ENCODE measurements around the gene SLC29A2.
A peak's percentile ranks its signal among the peaks of the same experiment; 100 is the strongest.

Gene SLC29A2

DNA sequence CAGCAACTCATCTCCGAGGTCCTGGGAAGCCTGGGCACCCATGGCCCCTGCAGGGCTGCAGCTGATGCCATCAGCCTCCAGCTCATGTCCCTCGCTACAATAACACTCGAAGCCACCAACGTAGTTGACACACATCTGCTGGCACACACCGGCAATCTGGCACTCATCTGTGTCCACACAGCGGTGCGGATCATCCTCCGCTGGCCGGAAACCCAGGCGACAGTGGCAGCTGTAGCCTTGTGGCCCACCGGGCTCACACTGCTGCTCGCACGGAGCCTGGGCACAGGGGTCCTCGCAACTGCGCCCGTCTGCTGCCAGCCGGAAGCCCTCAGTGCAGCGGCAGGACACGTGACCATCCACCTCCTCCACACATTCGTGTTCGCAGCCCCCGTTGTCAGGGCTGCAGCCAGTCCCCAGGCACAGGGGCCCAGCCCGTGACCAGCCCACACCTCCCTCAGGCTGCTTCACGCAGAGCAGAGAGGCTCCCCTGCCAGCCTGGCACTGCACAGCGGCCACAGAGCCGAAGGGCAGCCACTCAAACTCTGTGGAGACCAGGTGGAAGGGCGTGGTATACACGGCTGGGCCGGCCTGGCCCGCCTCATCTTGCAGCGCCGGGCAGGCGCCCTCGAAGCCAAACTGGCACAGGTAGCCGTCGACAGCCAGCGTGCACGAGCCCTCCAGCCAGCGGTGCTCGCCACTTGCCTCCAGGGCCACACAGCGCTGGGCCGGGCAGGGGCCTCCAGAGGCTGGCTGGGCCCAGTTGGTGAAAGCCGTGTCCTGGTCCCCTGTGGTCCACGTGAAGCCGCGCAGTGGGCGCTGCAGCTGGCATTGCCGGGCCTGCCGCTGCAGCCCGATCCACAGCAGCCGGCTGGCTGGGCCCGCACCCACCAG, 55.4 kb downstream of the SLC29A2 start:
- no peak for DNase-seq

DNA sequence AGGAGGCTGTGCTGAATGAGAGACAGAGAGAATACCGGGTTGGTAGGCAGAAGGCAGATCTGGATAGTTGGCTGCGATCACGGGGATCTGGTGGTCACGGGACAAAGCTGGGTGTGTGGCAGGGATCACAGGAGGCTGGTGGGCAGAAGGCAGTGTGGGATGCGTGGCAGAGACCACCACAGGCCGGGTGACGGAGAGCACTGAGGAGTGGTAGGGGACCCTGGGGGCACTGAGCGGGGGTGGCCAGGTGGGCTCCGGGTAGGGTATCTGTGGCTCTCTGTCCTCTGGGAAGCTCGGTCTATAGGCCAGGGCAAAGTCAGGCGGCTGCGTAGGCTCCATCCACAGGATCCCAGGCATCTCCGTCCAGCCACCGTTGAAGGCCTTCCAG, 56.1 kb downstream of the SLC29A2 start:
- no peak for DNase-seq

- DNase-seq, result no peak
These were observed 56.7 kb downstream of the SLC29A2 start for GRCh38 chr11:66314561-66315497.

GRCh38 chr11:66314186-66314501, 57.4 kb downstream of the SLC29A2 start:
- no peak for DNase-seq

DNA sequence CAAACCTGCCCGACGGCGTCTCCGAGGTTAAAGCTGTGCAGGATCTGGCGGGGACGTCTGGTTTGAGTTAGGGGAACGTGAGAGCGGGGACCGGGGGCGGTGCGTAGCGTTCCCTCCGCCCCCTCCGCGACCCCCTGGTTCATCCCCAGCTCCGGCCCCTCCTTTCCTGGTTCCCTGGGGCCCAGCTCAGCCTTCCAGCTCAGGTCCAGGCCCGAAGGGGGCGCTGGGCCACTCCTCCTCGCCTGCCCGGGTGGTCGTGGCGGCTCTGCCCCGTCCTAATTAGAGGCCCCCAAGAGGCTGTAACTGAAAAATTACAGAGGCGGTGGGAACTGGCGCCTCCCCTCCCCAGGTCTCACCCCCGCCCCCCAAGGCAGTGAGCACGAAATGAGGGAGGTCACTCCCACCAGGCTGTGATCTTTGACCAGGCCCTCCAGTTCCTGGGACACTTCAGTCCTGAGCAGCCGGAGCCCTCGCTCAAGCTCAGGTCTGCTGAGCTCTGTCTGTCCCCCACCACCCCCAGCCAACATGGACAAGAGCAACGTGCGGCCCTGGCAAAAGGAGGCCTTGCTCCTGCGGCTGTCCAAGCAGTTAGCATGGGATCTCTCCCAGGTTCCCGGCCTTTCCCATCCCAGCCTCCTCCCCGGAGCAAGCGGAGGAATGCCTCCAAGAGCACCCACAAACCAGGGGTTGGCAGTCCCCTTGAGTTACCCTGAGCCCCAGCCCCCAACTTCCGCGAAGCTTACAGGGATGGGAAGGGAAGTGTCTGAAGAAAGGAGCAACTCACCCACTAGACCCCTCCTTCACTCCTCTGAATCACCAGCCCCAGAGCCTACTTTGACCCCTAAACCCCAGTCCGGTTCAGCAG, 58.0 kb downstream of the SLC29A2 start:
- no peak for DNase-seq

GRCh38 chr11:66312549-66313320, 58.8 kb downstream of the SLC29A2 start:
- DNase-seq, result peak; percentile 98

Data from inflammatory macrophage treated with lipopolysaccharide for 4 hours (primary cell).